Neural cell (in vitro differentiated cells): ENCODE results near the gene KRTAP4-11.

Source experiments
- CTCF ChIP-seq: fragments of 450-650 bp; IDR thresholded peaks from 2 replicates; pipeline ENCODE4 v1.5.1; 2014; ENCODE audit warnings: antibody characterized with exemption, mild to moderate bottlenecking, moderate library complexity; ENCODE audit not compliant: poor library complexity, severe bottlenecking
- EP300 ChIP-seq: fragments of 450-650 bp; conservative IDR thresholded peaks from 2 replicates; pipeline ENCODE4 v1.6.1; 2014; ENCODE audit warnings: antibody characterized with exemption, mild to moderate bottlenecking, moderate library complexity; ENCODE audit not compliant: poor library complexity, severe bottlenecking
- EZH2 ChIP-seq: fragments of 200-600, 300-800 bp; shearing (Covaris generic), sonication (generic); IDR thresholded peaks from 2 replicates; pipeline ENCODE4 v1.6.1; 2014; ENCODE audit warnings: antibody characterized with exemption, low read length, borderline replicate concordance, mild to moderate bottlenecking; ENCODE audit not compliant: insufficient read depth, poor library complexity, severe bottlenecking
- POLR2AphosphoS5 ChIP-seq: IDR thresholded peaks from 2 replicates; pipeline ENCODE4 v1.6.1; 2012
- REST ChIP-seq: IDR thresholded peaks from 2 replicates; pipeline ENCODE4 v1.6.1; 2012; ENCODE audit warnings: borderline replicate concordance
- TAF1 ChIP-seq: IDR thresholded peaks from 2 replicates; pipeline ENCODE4 v1.6.1; 2012; ENCODE audit warnings: low read depth

GRCh38 chr17:41076788-41077187, 41.4 kb downstream of the KRTAP4-11 start:
- TF ChIP-seq REST = no peak
- TF ChIP-seq CTCF = no peak
- no peak for TF ChIP-seq POLR2AphosphoS5
- no peak for TF ChIP-seq EZH2
- TF ChIP-seq EP300 = no peak
- no peak for TF ChIP-seq TAF1
